GM23248 (cell line): ENCODE measurements around the gene DLX3. TPM values are rescaled to one million over a fixed set of nuclear protein-coding genes. Genes with fewer than 3 reads are reported as not detected.

ENCODE experiments used
- DNase-seq: peaks from one replicate; pipeline ENCODE4 v3.0.0-alpha.2; 2015
- H2AFZ ChIP-seq: fragments of 200-600 bp; sonication (generic); 2 replicates; pipeline ENCODE4 v1.6.1; 2016; ENCODE audit warnings: antibody characterized with exemption
- H3F3A ChIP-seq: fragments of 200-600 bp; sonication (generic); 2 replicates; pipeline ENCODE4 v1.6.1; 2016; ENCODE audit warnings: mild to moderate bottlenecking, antibody characterized with exemption, mixed run types; ENCODE audit not compliant: insufficient read depth
- H3K27ac ChIP-seq: fragments of 200-600 bp; sonication (generic); 2 replicates; pipeline ENCODE4 v1.5.1; 2016; ENCODE audit warnings: mild to moderate bottlenecking
- H3K27me3 ChIP-seq: fragments of 200-600 bp; sonication (generic); replicated peaks from 2 replicates; pipeline ENCODE4 v1.6.1; 2016; ENCODE audit warnings: mild to moderate bottlenecking; ENCODE audit not compliant: insufficient read depth
- H3K36me3 ChIP-seq: fragments of 200-600 bp; sonication (generic); 2 replicates; pipeline ENCODE4 v1.6.1; 2016; ENCODE audit warnings: low read depth, mild to moderate bottlenecking
- H3K4me1 ChIP-seq: fragments of 200-600 bp; sonication (generic); 2 replicates; pipeline ENCODE4 v1.6.1; 2016; ENCODE audit warnings: mild to moderate bottlenecking; ENCODE audit not compliant: insufficient read depth
- H3K4me2 ChIP-seq: fragments of 200-600 bp; sonication (generic); one replicate; pipeline ENCODE4 v1.6.1; 2016; ENCODE audit warnings: mild to moderate bottlenecking; ENCODE audit not compliant: unreplicated experiment
- H3K4me3 ChIP-seq: fragments of 200-600 bp; sonication (generic); 2 replicates; pipeline ENCODE4 v1.5.1; 2016; ENCODE audit warnings: mild to moderate bottlenecking
- H3K79me2 ChIP-seq: fragments of 200-600 bp; sonication (generic); 2 replicates; pipeline ENCODE4 v1.6.1; 2016; ENCODE audit warnings: mild to moderate bottlenecking; ENCODE audit not compliant: insufficient read depth
- H3K9ac ChIP-seq: fragments of 200-600 bp; sonication (generic); 2 replicates; pipeline ENCODE4 v1.6.1; 2016; ENCODE audit warnings: mild to moderate bottlenecking
- H3K9me2 ChIP-seq: fragments of 200-600 bp; sonication (generic); 2 replicates; pipeline ENCODE4 v1.6.1; 2016; ENCODE audit warnings: mixed run types, mild to moderate bottlenecking, moderate library complexity; ENCODE audit not compliant: insufficient read depth
- H3K9me3 ChIP-seq: fragments of 200-600 bp; sonication (generic); one replicate; pipeline ENCODE4 v1.6.1; 2017; ENCODE audit warnings: low read depth
- H4K20me1 ChIP-seq: fragments of 200-600 bp; sonication (generic); 2 replicates; pipeline ENCODE4 v1.6.0; 2016; ENCODE audit not compliant: insufficient read depth
- EZH2 ChIP-seq: fragments of 200-600 bp; sonication (generic); IDR thresholded peaks from 2 replicates; pipeline ENCODE4 v1.6.1; 2018; ENCODE audit warnings: antibody characterized with exemption, mild to moderate bottlenecking; ENCODE audit not compliant: insufficient read depth, poor library complexity, severe bottlenecking
- EZH2phosphoT487 ChIP-seq: fragments of 200-600 bp; sonication (generic); IDR thresholded peaks from 2 replicates; pipeline ENCODE4 v1.6.1; 2018; ENCODE audit warnings: antibody characterized with exemption, moderate library complexity, mild to moderate bottlenecking, low read depth; ENCODE audit not compliant: insufficient read depth
- WGBS, 2 experiments: methylation state at CpG; one replicate each; pipeline ENCODE4 v1.1.6; 2015 to 2017; ENCODE audit warnings: low lambda C conversion rate in 2 of 2, low coverage in 1 of 2; ENCODE audit errors: missing lambda C conversion rate in 2 of 2; 5-methylcytosine and 5-hydroxymethylcytosine counted together
- in situ Hi-C: fragments of 300-500 bp; cut with MboI; formaldehyde crosslinking; loops from 2 replicates; pipeline ENCODE4 v1.15.0; 2020
- polyA plus RNA-seq: library from polyadenylated mRNA; unstranded; fragments of >200 nt; fragmentation: Nextera tagmentation; extraction: Ambion mirVana; gene quantifications from 2 replicates; pipeline ENCODE4 v1.2.1, GENCODE V29; 2016
- total RNA-seq: library from RNA; depleted of rRNA; stranded (reverse); fragments of >200 nt; shearing (Covaris generic); gene quantifications from 2 replicates; pipeline ENCODE4 v1.2.3, GENCODE V29; 2014

The DLX3 gene
- total and polyA plus RNA-seq, 2 experiments from 2014 or later: 0.43 to 1.0 TPM

DNA sequence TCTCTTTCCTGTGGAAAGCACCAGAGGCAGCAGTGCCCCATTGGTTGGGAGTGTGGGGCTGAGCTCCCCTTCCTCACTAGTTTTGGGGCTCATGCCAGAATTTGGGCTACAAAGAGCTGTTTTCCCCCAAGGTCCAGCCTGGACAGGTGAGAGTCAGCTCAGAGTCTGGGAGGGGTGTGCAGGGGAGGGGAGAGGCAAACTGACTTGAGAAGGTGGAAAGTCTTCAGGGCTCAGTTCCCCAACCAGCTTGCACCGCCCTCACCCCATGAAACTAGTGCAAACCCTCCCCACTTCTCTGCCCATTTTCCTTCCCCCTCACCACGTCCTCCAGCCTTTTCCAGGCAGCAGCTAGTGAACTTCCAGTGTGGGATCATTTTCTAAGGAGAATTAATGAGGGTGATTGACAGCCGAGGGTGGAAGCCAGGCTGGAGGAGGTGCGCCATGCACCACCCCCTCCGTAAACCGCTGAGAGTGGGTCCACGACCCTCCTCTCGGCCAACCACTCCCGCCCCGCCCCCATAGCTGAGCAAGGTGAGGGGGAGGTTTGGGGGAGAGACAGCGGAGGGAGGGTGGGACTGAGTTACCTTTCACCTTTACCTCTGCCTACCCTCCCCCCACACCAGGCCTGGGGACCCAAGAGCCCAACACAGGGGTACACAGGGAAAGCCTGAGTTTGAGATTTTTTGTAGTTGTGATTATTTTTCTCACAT is 32.3 kb downstream of the DLX3 start:
- no peak for TF ChIP-seq EZH2
- Histone ChIP-seq H3K9me2 (no peaks in the 10 kb centered on the region), H4K20me1 (no peaks in the 10 kb centered on the region), H2AFZ (no peak overlapping the region), H3K9me3 (no peaks in the 10 kb centered on the region), H3K27ac (no peak overlapping the region), H3K4me2 (no peak overlapping the region), H3K4me1 (no peaks in the 10 kb centered on the region), H3F3A (peaks cover 2% of the 10 kb centered on the region), H3K4me3 (no peak overlapping the region), H3K36me3 (no peaks in the 10 kb centered on the region), H3K9ac (no peak overlapping the region), H3K79me2 (no peaks in the 10 kb centered on the region), H3K27me3 (peaks cover 59% of the 10 kb centered on the region)
- DNase-seq: no peak
- in situ Hi-C loops: no loop called here
- 4 to 10% methylated on average over 7 to 11 of the region's 11 CpGs for WGBS, 2 experiments

DNA sequence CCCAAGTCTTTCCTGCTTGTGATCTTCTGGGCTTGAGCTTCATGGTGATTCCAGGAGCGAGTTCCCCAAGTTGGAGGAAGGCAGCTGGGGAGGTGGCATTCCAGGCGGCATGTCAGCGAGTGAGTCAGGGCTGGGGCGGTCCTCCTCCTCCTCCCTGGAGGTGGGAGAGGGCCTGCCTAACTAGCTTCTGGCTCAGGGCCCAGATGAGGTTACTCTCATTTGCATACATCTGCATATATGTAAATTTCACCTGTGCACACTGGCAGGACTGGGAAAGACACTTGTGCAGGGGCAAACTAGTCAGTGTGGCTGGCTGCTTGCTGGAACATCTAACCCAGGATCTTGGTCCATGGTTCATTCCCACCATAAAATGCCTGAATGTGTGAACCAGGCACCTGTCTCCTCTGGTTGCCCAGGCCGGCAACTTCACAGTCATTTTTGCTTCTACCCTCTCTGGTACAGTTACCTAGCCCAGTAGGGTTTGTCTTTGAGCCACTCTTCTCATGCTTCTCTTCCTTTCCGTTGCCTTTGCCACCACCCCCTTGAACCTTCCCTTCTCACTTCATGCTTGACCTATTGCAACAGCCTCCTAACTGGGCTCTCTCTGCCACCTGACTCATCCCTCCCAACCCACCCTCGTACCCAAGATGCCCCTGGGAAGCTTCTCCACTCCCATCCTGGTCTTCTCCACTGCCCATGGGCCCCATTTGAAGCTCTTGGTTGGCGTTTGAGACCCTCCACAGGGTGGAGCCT is 35.7 kb downstream of the DLX3 start:
- H3K9me2 ChIP-seq: no peaks in the 10 kb centered on the region
- WGBS, 2 experiments: 56 to 65% methylated on average over 7 to 8 of the region's 8 CpGs

DNA sequence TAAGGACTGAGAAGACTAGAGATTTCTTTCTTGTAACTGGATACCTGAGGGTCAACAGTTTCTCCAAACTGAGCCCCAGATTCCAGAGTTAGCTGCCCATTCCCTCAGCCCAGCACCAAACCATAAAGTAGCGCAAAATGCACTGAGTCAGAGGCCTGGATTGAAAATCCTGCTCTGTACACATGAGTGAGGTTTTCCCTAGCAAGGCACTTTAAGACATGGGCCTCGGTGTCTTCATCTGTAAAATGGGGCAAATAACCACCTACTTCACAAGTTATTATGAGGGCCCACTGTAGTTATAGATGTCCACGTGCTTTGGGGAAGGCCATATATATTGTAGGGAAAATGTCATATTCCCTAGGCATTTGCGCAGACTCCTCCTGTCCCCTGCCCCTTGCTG is 36.3 kb downstream of the DLX3 start:
- in situ Hi-C loops: no loop called here
- Histone ChIP-seq H3K4me1 (no peaks in the 10 kb centered on the region), H3K4me2 (no peak overlapping the region), H3K79me2 (no peaks in the 10 kb centered on the region), H2AFZ (no peak overlapping the region), H3K27ac (no peak overlapping the region), H3K9me2 (no peaks in the 10 kb centered on the region), H3F3A (no peaks in the 10 kb centered on the region), H3K4me3 (no peak overlapping the region), H3K36me3 (no peaks in the 10 kb centered on the region), H3K27me3 (peaks cover 19% of the 10 kb centered on the region), H3K9me3 (no peaks in the 10 kb centered on the region), H4K20me1 (no peaks in the 10 kb centered on the region), H3K9ac (no peak overlapping the region)
- WGBS, 2 experiments: 89 to 91% methylated on average over 4 of the region's 4 CpGs
- DNase-seq: no peak
- no peak for TF ChIP-seq EZH2
- no peak for TF ChIP-seq EZH2phosphoT487

More for the DNA sequence above, 35.7 kb downstream of the DLX3 start:
- Histone ChIP-seq H3K9me3 (no peaks in the 10 kb centered on the region), H3K79me2 (no peaks in the 10 kb centered on the region), H3K4me1 (no peaks in the 10 kb centered on the region), H3K27ac (no peak overlapping the region), H3K9ac (no peak overlapping the region), H3K36me3 (no peaks in the 10 kb centered on the region), H3K4me3 (no peak overlapping the region), H3K27me3 (peaks cover 25% of the 10 kb centered on the region), H3K4me2 (no peak overlapping the region), H3F3A (no peaks in the 10 kb centered on the region), H2AFZ (no peak overlapping the region), H4K20me1 (no peaks in the 10 kb centered on the region)
- peak; percentile 42 for DNase-seq
- in situ Hi-C loops: no loop called here
- TF ChIP-seq EZH2phosphoT487 (no peak), EZH2 (no peak)

DNA sequence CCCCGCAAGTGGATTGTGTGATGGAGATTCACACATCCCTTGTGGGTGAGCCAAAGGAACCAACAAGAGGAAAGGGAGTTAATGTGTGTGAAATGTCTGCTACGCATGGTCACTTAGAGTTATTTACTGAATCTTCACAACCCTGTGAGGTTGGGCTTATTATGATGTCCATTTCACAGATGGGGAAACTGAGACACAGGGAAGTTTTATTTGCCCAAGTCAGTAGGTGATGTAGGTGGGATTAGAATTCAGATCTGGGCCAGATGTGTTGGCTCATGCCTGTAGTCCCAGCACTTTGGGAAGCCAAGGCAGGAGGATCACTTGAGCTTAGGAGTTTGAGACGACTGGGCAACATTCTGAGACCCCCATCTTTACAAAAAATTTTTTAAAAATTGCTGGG is 37.7 kb downstream of the DLX3 start:
- no peaks in the 10 kb centered on the region for H3K36me3 ChIP-seq
- in situ Hi-C loops: no loop called here
- no peak overlapping the region for H3K9ac ChIP-seq
- H3F3A ChIP-seq: no peaks in the 10 kb centered on the region
- no peak for DNase-seq
- no peaks in the 10 kb centered on the region for H3K9me3 ChIP-seq
- no peak overlapping the region for H3K4me2 ChIP-seq
- 72 to 75% methylated on average over 3 of the region's 3 CpGs for WGBS, 2 experiments
- no peak overlapping the region for H2AFZ ChIP-seq
- no peaks in the 10 kb centered on the region for H3K79me2 ChIP-seq
- no peaks in the 10 kb centered on the region for H4K20me1 ChIP-seq
- H3K9me2 ChIP-seq: no peaks in the 10 kb centered on the region
- TF ChIP-seq EZH2 (no peak), EZH2phosphoT487 (no peak)
- H3K27me3 ChIP-seq: peaks cover 5% of the 10 kb centered on the region
- no peak overlapping the region for H3K27ac ChIP-seq
- H3K4me1 ChIP-seq: no peaks in the 10 kb centered on the region
- no peak overlapping the region for H3K4me3 ChIP-seq
